Muscle of back (tissue), 13 donors: ENCODE results near the gene STT3A. TPM values are rescaled to one million over a fixed set of nuclear protein-coding genes. Genes with fewer than 3 reads are reported as not detected.
"Not testable (repeated sequence)": the region's sequence is repeated elsewhere in the genome, so short reads cannot be mapped to it uniquely, and the experiment has no call there.

Experiments
- DNase-seq, 3 donors: peaks; one replicate each; pipeline versions ENCODE4 v3.0.0 to v3.0.0-alpha.2; 2013
- long read RNA-seq, 9 donors: transcript quantifications; one replicate each; lab custom pipeline, GENCODE V29; 2026
- polyA plus RNA-seq, 10 donors: library from polyadenylated mRNA; unstranded; fragments of 120-200 nt; gene quantifications; one replicate each; pipeline ENCODE4 v1.2.1, GENCODE V29; 2013; ENCODE audit not compliant: insufficient read length in 10 of 10

The STT3A gene
- polyA plus RNA-seq = 100 to 1,000 TPM; 110 to 150 (median 119) TPM
- long read RNA-seq, donor 1, full-length matches to known transcripts = 10 of 81 reads
- long read RNA-seq, donor 1, partial matches to known transcripts = 71 of 81 reads
- long read RNA-seq, donor 1, other reads (novel, unspliced or antisense) = 0 of 81 reads
- long read RNA-seq, donor 2, full-length matches to known transcripts = 17 of 17 reads
- long read RNA-seq, donor 2, partial matches to known transcripts = 0 of 17 reads
- long read RNA-seq, donor 2, other reads (novel, unspliced or antisense) = 0 of 17 reads
- long read RNA-seq, donor 3 = 0 reads
- long read RNA-seq, donor 4, full-length matches to known transcripts = 11 of 11 reads
- long read RNA-seq, donor 4, partial matches to known transcripts = 0 of 11 reads
- long read RNA-seq, donor 4, other reads (novel, unspliced or antisense) = 0 of 11 reads
- long read RNA-seq, donor 5, full-length matches to known transcripts = 18 of 29 reads
- long read RNA-seq, donor 5, partial matches to known transcripts = 11 of 29 reads
- long read RNA-seq, donor 5, other reads (novel, unspliced or antisense) = 0 of 29 reads
- long read RNA-seq, donor 6, full-length matches to known transcripts = 16 of 16 reads
- long read RNA-seq, donor 6, partial matches to known transcripts = 0 of 16 reads
- long read RNA-seq, donor 6, other reads (novel, unspliced or antisense) = 0 of 16 reads
- long read RNA-seq, donor 7, full-length matches to known transcripts = 19 of 19 reads
- long read RNA-seq, donor 7, partial matches to known transcripts = 0 of 19 reads
- long read RNA-seq, donor 7, other reads (novel, unspliced or antisense) = 0 of 19 reads
- long read RNA-seq, donor 8, full-length matches to known transcripts = 13 of 18 reads
- long read RNA-seq, donor 8, partial matches to known transcripts = 5 of 18 reads
- long read RNA-seq, donor 8, other reads (novel, unspliced or antisense) = 0 of 18 reads
- long read RNA-seq, donor 9, full-length matches to known transcripts = 5 of 5 reads
- long read RNA-seq, donor 9, partial matches to known transcripts = 0 of 5 reads
- long read RNA-seq, donor 9, other reads (novel, unspliced or antisense) = 0 of 5 reads

DNA sequence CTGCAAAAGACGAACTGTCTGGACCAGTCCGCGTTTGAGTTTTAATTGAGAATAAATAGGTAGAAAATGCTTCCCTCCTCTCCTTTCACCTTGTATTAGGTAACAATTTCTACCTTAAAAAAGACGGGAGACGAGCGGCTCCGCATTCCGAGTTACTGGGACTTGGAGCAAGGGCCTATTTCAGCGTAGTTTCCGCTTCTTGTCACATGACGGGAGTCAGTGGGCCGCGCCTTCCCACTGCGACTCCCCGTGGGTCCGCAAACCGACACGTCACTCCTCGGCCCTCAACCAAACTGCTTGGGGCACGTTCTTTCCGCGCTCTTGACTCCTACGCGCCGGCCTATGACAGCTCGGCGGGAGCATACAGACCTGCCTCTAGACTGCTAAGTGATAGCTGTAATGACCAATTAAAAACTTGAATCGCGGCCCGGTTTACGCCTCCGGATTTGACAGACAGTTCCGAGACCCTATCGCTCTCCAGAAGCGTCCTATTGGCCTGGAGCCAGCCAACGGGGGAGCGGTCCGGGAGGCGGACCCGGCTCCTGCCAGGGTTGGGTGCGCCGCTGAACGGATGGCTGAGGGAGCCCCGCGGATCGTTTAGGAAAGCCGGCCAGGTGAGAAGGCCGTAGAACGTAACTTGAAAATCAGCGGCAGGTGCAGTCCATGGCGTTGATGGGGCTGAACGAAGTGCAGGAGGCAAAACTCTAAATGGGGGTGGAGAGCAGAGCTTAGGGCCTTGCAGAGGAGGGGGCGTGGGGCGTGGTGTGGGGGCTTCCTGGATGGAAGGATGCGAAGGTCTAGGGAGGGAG, at the start of gene STT3A:
Gene STT3A, plus strand, starts transcription at position 548 of the 809 bp plus-strand sequence. CDS start 3,064 bp downstream, outside the sequence.
- DNase-seq = peak; percentile 100

DNA sequence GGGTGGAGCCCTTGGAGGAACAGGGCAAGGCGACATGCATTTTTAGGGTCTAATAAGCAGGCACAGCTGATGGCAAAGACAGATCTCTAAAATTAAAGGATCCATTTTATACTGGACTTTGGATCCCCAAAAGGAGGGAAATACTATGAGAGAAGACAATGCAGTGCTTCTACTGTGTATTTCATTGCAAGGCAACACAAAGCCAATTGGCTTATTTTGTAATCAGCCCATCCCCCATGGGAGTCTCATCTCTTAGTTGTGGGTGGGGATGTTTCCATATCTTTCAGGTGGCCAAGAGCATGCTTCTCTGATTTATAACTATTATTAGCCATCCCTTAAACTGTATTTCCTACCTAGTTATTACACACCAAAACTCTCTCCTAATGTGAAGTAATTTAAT, 41.9 kb upstream of the STT3A start:
- DNase-seq = no peak

DNA sequence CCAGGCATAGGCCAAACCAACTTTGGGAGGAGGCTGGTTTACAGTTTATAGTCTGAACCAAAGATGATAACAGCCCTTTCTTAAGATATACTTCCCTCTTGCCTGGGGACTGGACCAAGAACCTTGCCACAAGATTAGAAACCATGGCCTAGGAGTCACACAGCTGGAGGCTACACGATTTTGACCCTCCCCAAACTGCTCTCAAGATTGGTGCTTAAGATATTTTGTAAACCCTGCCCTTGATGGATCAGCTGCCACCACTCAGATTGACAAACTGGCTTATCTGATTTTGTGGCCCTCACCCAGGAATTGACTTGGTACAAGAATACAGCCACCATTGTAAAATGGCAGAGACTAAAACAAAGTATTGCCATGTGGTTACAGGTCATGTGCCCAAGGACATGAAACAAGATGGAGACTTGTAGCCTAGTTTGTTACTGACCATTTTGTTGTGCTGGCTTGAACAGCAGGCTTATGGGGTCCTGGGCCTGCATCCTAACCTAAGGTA, 40.8 kb upstream of the STT3A start:
- no peak for DNase-seq

DNA sequence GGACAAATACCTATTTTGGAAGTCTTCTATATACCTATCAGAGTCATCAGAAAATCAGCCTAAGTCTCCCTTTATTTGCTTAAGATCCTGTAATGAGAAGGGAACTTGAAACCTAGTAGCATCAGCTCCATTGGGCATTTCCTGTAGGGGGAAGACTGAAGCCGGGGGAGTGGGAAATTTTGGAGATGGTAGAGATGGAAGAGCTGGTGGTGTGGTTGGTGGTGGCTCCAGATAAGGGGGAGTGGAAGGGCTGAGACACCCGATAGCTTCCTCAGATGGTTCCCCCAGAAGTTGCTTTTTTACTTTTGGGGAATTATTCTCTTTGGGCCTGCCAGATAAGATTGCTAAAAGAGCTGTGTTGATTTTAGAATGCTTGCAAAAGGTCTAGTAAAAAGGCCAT, 39.7 kb upstream of the STT3A start:
- no peak for DNase-seq

DNA sequence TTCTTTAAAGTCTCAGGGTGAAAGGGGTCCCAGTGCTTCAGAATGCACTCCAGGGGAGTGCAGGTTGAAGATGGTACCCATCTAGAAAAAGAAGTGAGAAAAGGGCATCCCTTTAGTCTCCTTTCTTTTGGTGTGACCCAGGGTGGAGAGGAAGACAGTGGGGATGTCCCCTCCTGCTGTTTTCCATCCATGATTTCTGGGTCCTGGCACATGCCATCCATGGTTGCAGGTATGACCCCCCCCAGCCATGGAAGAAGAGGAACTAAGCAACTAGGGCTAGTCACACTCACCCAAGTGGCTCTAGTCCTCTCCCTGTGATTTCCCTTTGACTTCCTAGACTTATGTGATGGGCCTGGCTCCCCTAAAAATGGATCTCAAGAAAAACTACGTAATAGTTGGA, 39.3 kb upstream of the STT3A start:
- no peak for DNase-seq

DNA sequence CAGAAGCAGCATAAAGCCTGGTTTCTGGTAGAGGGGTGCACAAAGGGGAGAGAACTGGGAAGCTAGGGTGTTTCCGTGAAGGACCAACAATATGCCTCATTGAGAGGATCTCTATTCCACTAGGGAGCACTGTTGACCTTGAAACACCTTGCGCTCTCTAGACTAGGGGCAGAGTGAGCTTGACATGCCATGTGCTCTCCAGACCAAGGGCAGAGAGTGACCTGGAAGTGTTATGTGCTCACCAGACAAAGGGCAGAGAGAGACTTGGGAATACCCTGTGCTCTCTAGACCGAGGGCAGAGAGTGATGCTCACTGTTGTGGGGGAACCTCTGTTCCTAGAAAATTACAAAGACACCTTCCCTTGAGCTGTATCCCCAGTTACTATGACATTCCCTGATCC, 38.6 kb upstream of the STT3A start:
- no peak for DNase-seq

DNA sequence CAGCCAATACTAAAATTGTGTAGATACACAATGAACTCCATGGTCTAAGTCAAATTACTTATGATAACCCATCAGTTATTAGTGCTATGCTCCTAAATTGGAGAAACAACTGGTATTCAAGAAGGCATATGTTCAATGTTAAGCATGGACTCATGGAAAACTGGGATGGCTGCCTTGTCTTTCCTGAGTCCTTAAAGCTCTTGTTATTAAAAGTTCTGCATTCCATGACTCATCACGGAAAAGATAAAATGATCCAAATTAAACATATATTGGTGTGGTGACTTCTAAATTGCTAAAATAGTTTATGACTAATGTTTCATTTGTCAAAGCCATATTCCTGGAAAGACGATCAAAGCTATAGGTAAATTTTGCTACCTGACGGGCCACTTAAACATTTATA, 32.8 kb upstream of the STT3A start:
- no peak for DNase-seq

DNA sequence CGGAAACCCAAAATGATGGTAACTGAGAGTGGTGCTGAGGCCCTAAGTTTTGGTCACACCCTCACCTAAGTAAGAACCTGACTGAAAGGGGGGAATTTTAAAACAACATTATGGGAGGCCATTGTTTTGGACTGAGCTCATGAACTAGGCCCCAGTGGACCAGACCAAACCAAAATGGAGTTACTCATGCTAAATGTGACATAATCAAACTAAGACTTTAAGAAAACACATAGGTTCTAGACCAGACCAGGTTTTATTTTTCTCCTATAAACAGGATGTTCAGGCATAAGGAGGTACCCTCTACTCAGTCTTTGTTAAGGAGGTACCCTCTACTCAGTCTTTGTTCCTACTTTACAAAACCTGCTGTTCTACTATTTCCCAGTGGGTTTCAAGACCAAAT, 30.7 kb upstream of the STT3A start:
- DNase-seq = no peak

DNA sequence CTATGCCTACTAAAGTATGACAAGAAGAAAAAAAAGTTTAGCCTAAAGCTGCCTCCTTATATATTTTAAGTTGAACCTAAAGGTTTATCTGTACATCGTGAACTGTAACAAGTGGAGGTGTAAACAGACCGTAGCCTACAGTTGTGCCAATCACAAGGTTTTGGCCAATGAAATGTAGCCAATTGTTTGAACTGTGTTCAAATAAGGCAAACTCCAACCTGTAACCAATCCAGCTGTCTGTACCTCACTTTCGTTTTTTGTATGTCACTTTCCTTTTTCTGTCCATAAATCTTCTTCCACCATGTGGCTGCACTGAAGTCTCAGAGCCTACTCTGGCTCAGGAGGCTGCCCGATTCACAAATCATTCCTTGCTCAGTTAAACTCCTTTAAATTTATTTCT, 30.2 kb upstream of the STT3A start:
- no peak for DNase-seq

DNA sequence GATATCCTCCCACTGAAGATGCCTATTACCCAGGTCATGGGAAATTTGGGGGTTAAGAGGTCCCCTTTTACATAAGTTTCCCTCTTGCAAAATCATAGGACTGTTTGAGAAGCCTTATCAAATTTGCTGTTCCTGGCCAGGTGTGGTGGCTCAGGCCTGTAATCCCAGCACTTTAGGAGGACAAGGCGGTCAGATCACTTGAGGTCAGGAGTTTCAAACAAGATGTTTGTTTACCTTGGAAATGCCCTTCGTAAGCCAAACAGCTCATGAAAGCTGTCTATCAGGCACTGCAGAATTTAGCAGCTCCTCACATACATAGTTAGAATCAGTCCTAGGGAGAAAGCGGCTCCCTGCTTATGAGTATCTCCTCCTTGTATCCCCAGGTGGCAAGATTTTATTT, 28.3 kb upstream of the STT3A start:
- no peak for DNase-seq

DNA sequence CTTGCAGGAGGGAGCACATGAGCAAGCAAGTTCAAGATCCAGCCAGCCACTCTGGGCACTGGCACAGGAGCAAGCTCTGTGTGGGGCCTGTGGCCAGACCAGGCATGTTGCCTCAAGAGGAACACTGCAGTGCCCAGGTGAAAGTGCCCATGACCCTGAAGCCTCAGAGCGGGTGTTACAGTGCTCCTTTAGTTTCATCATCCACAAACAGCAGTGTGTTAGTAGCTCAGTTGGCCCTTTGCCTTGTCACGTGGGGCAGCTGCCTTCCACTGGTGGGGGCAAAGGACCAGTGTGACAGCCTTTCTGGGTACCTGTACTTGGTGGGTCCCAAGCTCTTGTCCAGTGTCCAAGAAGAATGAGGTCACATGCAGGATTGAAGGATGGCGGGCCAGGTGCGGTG, 26.4 kb upstream of the STT3A start:
- no peak for DNase-seq

DNA sequence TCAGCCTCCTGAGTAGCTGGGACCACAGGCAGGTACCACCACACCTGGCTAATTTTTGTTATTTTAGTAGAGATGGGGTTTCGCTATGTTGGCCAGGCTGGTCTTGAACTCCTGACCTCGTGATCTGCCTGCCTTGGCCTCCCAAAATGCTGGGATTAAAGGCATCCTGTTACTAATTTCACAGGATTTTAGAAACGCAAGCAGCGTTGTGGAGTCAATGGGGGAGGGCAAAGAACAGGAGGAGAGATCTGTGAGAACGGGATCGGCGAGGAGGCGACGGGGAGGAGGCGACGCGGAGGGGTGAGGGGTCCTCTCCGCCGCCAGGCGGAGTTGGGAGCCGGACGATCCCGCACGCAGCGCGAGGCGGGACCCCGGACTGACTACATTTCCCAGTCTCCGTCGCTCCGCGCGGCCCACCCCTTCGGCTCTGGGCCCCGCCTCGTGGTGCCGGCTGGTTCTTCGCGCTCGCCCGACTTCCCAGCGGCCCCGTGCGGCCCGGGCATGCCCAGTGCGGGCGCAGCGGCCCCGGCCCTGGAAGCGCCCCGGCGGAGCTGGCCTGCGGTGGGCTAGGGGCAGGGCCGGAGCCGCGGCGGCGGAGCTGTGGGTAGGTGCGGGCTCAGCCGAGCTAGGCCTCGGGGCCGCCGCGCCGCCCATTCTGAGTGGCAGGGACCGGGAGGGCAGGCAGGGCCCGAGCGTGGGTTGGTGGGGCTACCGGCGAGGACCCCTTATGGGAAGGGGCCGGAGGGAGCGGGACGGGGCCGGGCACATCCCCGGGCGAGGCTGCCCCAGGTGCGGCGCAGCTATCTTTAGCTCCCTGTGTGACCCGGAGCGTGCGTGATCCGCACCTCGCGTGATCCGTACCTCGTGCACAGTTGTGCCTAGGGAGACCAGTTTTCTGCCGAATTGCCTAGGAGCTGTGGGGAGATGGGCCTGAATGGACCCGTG, 23.4 kb upstream of the STT3A start, which contains the start of gene EI24:
Gene EI24, plus strand, starts transcription at position 508 of the 945 bp plus-strand sequence. CDS start 3,051 bp downstream, outside the sequence.
- DNase-seq = peak; percentile 91 to 96 (median 94)

DNA sequence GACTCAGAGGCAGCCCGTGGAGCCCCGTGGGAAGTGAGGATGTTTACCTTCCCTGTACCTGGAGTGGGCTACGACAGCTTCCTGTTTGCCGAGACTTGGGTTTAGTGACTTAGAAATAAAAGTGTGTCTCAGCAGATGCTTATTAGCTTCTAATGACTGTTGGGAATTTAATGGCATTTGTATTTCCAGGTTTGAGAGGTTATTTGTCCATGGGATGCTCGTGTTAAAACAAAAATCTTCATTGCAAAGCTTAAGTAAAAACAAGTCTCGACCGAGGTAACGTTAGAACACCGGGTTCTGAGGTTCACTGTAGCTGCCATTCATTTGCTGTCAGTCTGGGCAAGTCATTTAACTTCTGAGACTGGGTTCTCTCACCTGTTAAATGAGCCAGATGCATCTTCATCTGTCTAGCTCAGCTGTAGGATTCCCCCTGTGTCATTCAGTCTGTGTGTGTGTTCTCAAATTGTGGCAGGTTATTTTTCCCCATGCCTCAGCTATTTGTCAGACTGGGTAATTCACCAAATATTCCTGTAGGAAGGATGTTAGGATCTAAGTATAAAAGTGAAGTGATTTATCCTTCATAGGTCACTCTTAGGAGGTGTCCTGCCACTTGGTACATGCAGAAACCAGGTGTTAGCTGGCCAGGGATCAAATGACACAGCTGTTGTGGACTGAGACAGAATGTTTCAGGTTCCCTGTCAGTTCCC, 22.6 kb upstream of the STT3A start:
- peak in 1 of 3 donors; percentile 14 for DNase-seq

DNA sequence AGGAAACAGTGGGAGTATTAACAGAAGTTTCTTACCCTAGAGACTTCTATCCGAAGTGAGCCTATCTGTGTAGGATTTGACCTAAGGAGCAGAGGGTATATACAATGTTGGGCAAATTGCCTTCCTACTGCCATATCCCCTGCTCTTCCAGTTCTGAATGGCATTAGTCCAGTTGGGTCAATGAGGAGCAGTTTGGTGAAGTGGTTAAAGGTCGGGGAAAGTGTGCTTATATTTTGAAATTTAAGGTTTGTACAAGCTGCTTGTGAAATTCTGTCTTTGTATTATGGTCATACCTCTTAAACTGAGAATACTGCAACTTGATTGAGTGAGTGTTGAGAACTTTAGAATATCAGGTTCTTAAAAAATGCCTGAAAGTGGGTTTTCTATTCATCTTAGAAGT, 21.7 kb upstream of the STT3A start:
- no peak for DNase-seq

DNA sequence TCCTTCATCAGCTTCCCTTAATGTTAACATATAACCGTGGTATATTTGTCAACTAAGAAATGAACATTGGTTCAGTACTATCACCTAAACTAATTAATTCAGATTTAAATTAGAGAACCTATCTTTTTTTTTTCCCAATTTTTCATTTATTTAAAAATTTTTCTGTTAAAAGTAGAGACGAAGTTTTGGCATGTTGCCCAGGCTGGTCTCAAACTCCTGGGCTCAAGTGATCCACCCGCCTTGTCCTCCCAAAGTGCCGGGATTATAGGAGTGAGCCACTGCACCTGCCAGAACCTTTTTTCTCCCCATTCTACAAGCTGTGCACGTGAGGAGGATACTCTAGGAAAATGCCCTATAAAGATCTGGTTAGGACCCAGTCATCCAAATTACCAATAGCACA, 19.7 kb upstream of the STT3A start:
- DNase-seq = no peak

DNA sequence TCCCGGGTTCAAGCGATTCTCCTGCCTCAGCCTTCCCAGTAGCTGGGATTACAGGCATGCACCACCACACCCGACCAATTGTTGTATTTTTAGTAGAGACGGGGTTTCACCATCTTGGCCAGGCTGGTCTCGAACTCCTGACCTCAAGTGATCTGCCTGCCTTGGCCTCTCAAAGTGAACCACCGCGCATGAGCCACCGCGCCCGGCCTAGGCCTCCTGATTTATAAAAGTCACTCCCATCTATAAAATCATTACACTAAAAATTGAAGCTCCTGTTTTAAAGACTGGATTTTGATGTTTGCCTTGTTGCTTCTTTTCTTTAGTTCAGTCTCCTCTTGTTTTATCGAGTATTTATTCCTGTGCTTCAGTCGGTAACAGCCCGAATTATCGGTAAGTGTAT, 15.5 kb upstream of the STT3A start:
- not testable (repeated sequence) for DNase-seq

DNA sequence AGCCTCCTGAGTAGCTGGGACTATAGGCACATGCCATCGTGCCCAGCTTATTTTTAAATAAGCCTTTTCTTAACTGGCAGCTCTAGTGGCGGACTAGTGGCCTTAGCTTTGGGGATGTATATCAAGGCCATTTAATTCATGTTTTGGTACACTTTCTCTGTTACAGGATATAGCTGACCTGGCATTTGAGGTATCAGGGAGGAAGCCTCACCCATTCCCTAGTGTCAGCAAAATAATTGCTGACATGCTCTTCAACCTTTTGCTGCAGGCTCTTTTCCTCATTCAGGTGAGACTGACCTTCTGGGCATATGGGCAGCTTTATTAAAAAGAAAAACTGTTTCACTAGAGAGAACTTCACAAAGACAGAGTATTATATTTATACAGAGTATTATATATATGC, 13.9 kb upstream of the STT3A start:
- DNase-seq = no peak

DNA sequence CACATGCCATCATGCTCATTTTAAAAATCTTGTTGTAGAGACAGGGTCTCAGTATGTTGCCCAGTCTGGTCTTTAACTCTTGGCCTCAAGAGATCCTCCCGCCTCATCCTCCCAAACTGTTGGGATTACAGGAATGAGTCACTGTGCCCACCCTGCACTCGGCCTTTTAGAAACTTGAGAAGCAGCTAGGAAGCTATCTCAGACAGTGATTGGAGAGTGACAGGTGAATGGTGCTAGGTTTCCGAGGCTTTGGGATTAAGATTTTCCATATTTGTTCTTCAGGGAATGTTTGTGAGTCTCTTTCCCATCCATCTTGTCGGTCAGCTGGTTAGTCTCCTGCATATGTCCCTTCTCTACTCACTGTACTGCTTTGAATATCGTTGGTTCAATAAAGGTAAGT, 12.8 kb upstream of the STT3A start:
- no peak for DNase-seq

DNA sequence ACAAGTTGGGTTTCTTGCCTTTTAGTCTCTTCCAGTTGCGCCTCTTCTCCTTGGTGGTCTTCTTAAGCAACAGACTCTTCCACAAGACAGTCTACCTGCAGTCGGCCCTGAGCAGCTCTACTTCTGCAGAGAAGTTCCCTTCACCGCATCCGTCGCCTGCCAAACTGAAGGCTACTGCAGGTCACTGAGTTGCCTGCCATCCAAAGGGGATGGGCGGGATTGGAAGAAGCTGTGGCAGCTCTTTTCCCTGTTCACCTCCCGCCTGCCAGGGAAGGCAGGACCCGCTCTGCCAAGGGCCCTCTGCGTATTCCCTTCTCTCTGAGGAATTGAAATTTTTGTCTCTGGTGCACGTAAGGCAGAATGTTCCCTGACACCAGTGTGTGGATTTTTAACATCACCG, 9.2 kb upstream of the STT3A start:
- DNase-seq = no peak
